ENCODE measurements around the gene LPO.

GRCh38 chr17:58246104-58246740, 7.8 kb downstream of the LPO start:
- no peak for TF ChIP-seq EP300 (IDR thresholded peaks at IDR 0.05)
- no peak for TF ChIP-seq CTCF (IDR thresholded peaks at IDR 0.05)
- no peak for TF ChIP-seq POLR2A (IDR thresholded peaks at IDR 0.05)
- no peak for TF ChIP-seq POLR2AphosphoS5 (IDR thresholded peaks at IDR 0.05)
